Endothelial cell of umbilical vein (primary cell): ENCODE results near the gene MARCKSL1.

Source experiments
- EZH2 ChIP-seq: IDR thresholded peaks from 2 replicates; pipeline ENCODE4 v1.6.1; 2012; ENCODE audit warnings: borderline replicate concordance, low read depth, mild to moderate bottlenecking, moderate library complexity, low read length, inconsistent platforms; ENCODE audit not compliant: severe bottlenecking
- JUN ChIP-seq: IDR thresholded peaks from 2 replicates; pipeline ENCODE4 v1.6.1; 2011; ENCODE audit warnings: borderline replicate concordance, low read depth; ENCODE audit not compliant: insufficient read length, insufficient read depth
- MYC ChIP-seq: IDR thresholded peaks from one replicate; pipeline ENCODE4 v1.6.1; 2011; ENCODE audit warnings: mild to moderate bottlenecking, low read depth, low read length
- POLR2A ChIP-seq: IDR thresholded peaks from 2 replicates; pipeline ENCODE4 v1.6.1; 2012; ENCODE audit warnings: low read depth, mild to moderate bottlenecking, control low read depth, low read length
- POLR2AphosphoS5 ChIP-seq: IDR thresholded peaks from 2 replicates; pipeline ENCODE4 v1.6.1; 2012; ENCODE audit warnings: low read depth, mild to moderate bottlenecking, control low read depth, low read length, moderate library complexity; ENCODE audit not compliant: insufficient read depth
- TF ChIP-seq, protein P1 (sequence below), 2 donors: IDR thresholded peaks; 1 replicate in 1 of 2; 2 replicates in 1 of 2; pipeline ENCODE4 v1.5.1; 2011; ENCODE audit warnings: low read length in 2 of 2, mild to moderate bottlenecking in 2 of 2, moderate library complexity in 2 of 2, control low read depth in 1 of 2, inconsistent platforms in 1 of 2, low read depth in 1 of 2; ENCODE audit not compliant: insufficient read depth in 1 of 2; ENCODE audit errors: extremely low read depth in 1 of 2
- TF ChIP-seq, protein P2 (sequence below): IDR thresholded peaks from 2 replicates; pipeline ENCODE4 v1.6.1; 2011; ENCODE audit not compliant: insufficient read depth, insufficient read length

- TF ChIP-seq, protein P1, sequence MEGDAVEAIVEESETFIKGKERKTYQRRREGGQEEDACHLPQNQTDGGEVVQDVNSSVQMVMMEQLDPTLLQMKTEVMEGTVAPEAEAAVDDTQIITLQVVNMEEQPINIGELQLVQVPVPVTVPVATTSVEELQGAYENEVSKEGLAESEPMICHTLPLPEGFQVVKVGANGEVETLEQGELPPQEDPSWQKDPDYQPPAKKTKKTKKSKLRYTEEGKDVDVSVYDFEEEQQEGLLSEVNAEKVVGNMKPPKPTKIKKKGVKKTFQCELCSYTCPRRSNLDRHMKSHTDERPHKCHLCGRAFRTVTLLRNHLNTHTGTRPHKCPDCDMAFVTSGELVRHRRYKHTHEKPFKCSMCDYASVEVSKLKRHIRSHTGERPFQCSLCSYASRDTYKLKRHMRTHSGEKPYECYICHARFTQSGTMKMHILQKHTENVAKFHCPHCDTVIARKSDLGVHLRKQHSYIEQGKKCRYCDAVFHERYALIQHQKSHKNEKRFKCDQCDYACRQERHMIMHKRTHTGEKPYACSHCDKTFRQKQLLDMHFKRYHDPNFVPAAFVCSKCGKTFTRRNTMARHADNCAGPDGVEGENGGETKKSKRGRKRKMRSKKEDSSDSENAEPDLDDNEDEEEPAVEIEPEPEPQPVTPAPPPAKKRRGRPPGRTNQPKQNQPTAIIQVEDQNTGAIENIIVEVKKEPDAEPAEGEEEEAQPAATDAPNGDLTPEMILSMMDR (IDR thresholded peaks at IDR 0.05; ENCODE audit: extremely low read depth in 1 of 2, insufficient read depth in 1 of 2, low read depth in 1 of 2, low read length in 2 of 2) = peak; percentile 75 to 80
- no peak for TF ChIP-seq EZH2
- no peak for TF ChIP-seq JUN
- TF ChIP-seq POLR2A = no peak
- TF ChIP-seq MYC = no peak
- peak; percentile 30 for TF ChIP-seq POLR2AphosphoS5
- TF ChIP-seq, protein P2, sequence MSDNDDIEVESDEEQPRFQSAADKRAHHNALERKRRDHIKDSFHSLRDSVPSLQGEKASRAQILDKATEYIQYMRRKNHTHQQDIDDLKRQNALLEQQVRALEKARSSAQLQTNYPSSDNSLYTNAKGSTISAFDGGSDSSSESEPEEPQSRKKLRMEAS = no peak
Observed at GRCh38 chr1:32334864-32335534, 1.0 kb downstream of the MARCKSL1 start.
